ENCODE measurements around the gene FCHSD2.

GRCh38 chr11:73040046-73040445 lies 102.1 kb downstream of the FCHSD2 start:
- TF ChIP-seq POLR2A (IDR thresholded peaks at IDR 0.05; ENCODE audit: low read depth, low read length) (no peak), POLR2AphosphoS5 (IDR thresholded peaks at IDR 0.05; ENCODE audit: low read depth, low read length) (no peak)

All from GM12892 (cell line).